Lower leg skin (tissue), 4 donors: ENCODE measurements around the gene ZBTB20. TPM values are rescaled to one million over a fixed set of nuclear protein-coding genes. Genes with fewer than 3 reads are reported as not detected.

Experiments
- DNase-seq, 2 donors: peaks; one replicate each; pipeline ENCODE4 v3.0.0-alpha.2; 2019; ENCODE audit warnings: low spot score in 2 of 2
- H3K4me3 ChIP-seq: fragments of 200-600 bp; sonication (generic); 2 replicates; pipeline ENCODE4 v1.5.1; 2017; ENCODE audit warnings: mild to moderate bottlenecking, low read depth; ENCODE audit not compliant: poor library complexity, severe bottlenecking
- CTCF ChIP-seq, 3 donors: fragments of 450-650 bp; IDR thresholded peaks; one replicate each; pipeline ENCODE4 v1.5.1; 2016; ENCODE audit warnings: antibody characterized with exemption in 3 of 3, mild to moderate bottlenecking in 3 of 3, moderate library complexity in 2 of 3
- POLR2A ChIP-seq, 2 donors: fragments of 450-650 bp; IDR thresholded peaks; one replicate each; pipeline ENCODE4 v1.6.1; 2016 to 2017; ENCODE audit warnings: antibody characterized with exemption in 2 of 2, mild to moderate bottlenecking in 1 of 2, moderate library complexity in 1 of 2
- WGBS, 2 donors: methylation state at CpG; one replicate each; pipeline ENCODE4 v1.1.5; 2018; 5-methylcytosine and 5-hydroxymethylcytosine counted together
- intact Hi-C: fragments of 100-400 bp; cut with DNase I; formaldehyde crosslinking; loops from one replicate; pipeline ENCODE4 v1.15.0; 2023; ENCODE audit warnings: low total_unique reads
- total RNA-seq, 4 donors: library from RNA; depleted of rRNA; stranded (reverse); fragments of >200 nt; gene quantifications; one replicate each; pipeline ENCODE4 v1.1.0, GENCODE V29; 2016

The ZBTB20 gene
- total RNA-seq, 4 donors from 2014 or later: 22.5 to 41.9 (median 33.1) TPM

GRCh38 chr3:115139072-115139471 is 8.0 kb downstream of the ZBTB20 start:
- TF ChIP-seq POLR2A (IDR thresholded peaks at IDR 0.05) (no peak), CTCF (IDR thresholded peaks at IDR 0.05) (no peak)
- no peak overlapping the region for H3K4me3 ChIP-seq
- intact Hi-C loops: no loop called here
- DNase-seq: no peak
- 95 to 97% methylated on average over 1 of the region's 1 CpG for WGBS, 2 donors

- intact Hi-C loops: no loop called here
- no peak for DNase-seq
- H3K4me3 ChIP-seq: no peak overlapping the region
- TF ChIP-seq CTCF (IDR thresholded peaks at IDR 0.05) (no peak), POLR2A (IDR thresholded peaks at IDR 0.05) (no peak)
- WGBS, 2 donors: 96 to 99% methylated on average over 5 of the region's 5 CpGs
These were observed 12.3 kb downstream of the ZBTB20 start for GRCh38 chr3:115134648-115135347.

- 76 to 78% methylated on average over 3 of the region's 3 CpGs for WGBS, 2 donors
- TF ChIP-seq POLR2A (IDR thresholded peaks at IDR 0.05) (no peak), CTCF (IDR thresholded peaks at IDR 0.05) (no peak)
- intact Hi-C loops: no loop called here
- DNase-seq: no peak
- no peak overlapping the region for H3K4me3 ChIP-seq
These were observed 19.9 kb downstream of the ZBTB20 start for GRCh38 chr3:115127208-115127607.

- no peak for DNase-seq
- no peak for TF ChIP-seq POLR2A (IDR thresholded peaks at IDR 0.05)
- no peak for TF ChIP-seq CTCF (IDR thresholded peaks at IDR 0.05)
- intact Hi-C loops: loop anchor here (5.0 kb wide), 1 partner anchor 188 kb away; no protein-coding TSS in a partner anchor
- WGBS, 2 donors: 53 to 54% methylated on average over 1 of the region's 1 CpG
- H3K4me3 ChIP-seq: no peak overlapping the region
These were observed 26.5 kb downstream of the ZBTB20 start for GRCh38 chr3:115120597-115120996.

- no peak for DNase-seq
- no peak for TF ChIP-seq CTCF (IDR thresholded peaks at IDR 0.05)
- no peak for TF ChIP-seq POLR2A (IDR thresholded peaks at IDR 0.05)
- intact Hi-C loops: no loop called here
- WGBS, 2 donors: 94 to 100% methylated on average over 1 of the region's 1 CpG
- no peak overlapping the region for H3K4me3 ChIP-seq
These were observed 33.7 kb downstream of the ZBTB20 start for GRCh38 chr3:115113367-115113766.

GRCh38 chr3:115111632-115112031 is 35.5 kb downstream of the ZBTB20 start:
- H3K4me3 ChIP-seq: no peak overlapping the region
- intact Hi-C loops: no loop called here
- TF ChIP-seq POLR2A (IDR thresholded peaks at IDR 0.05) (no peak), CTCF (IDR thresholded peaks at IDR 0.05) (no peak)
- DNase-seq: no peak
- 96 to 100% methylated on average over 1 of the region's 1 CpG for WGBS, 2 donors
